Caco-2 (cell line): ENCODE results near the gene LCE1D. TPM values are rescaled to one million over a fixed set of nuclear protein-coding genes. Genes with fewer than 3 reads are reported as not detected.

ENCODE experiments used
- BruUV-seq: library from RNA; stranded (reverse); fragments of 400-500 nt; replicated peaks from 2 replicates; lab custom pipeline; 2021; lab: Mats Ljungman, UMichigan
- CTCF ChIA-PET: fragments of 300-600 bp; sonication (Branson Sonifier 250); formaldehyde crosslinking; loops from one replicate; lab custom pipeline; 2022; ENCODE audit warnings: antibody characterized with exemption; lab: Charles Lee
- POLR2A ChIA-PET: fragments of 300-600 bp; sonication (Branson Sonifier 250); formaldehyde crosslinking; loops from one replicate; lab custom pipeline; 2022; ENCODE audit warnings: antibody characterized with exemption; lab: Charles Lee
- DNase-seq, 2 experiments: peaks; one replicate each; pipeline versions ENCODE4 v3.0.0 to v3.0.0-alpha.2; 2020 to 2022
- H3K27me3 ChIP-seq: replicated peaks from 2 replicates; pipeline ENCODE4 v1.6.0; 2011; ENCODE audit warnings: low read length; ENCODE audit not compliant: control insufficient read depth, insufficient read depth
- H3K36me3 ChIP-seq: 2 replicates; pipeline ENCODE4 v1.5.1; 2011; ENCODE audit warnings: low read length; ENCODE audit not compliant: control insufficient read depth, insufficient read depth
- H3K4me1 ChIP-seq: fragments of 250-450 bp; sonication (Bioruptor Pico); 2 replicates; pipeline ENCODE4 v1.5.1; 2020; ENCODE audit warnings: mild to moderate bottlenecking
- H3K4me3 ChIP-seq: 2 replicates; pipeline ENCODE4 v1.5.1; 2011; ENCODE audit warnings: low read depth, mild to moderate bottlenecking, control low read depth, low read length
- H3K9me3 ChIP-seq: fragments of 250-450 bp; sonication (Bioruptor Pico); 2 replicates; pipeline ENCODE4 v1.5.1; 2020; ENCODE audit warnings: mild to moderate bottlenecking, moderate library complexity
- H3K27ac Mint-ChIP-seq: one replicate; pipeline ENCODE4 v1.8.0; 2022; ENCODE audit warnings: mixed read lengths; ENCODE audit not compliant: unreplicated experiment
- H3K27me3 Mint-ChIP-seq: one replicate; pipeline ENCODE4 v1.8.0; 2022; ENCODE audit warnings: mixed read lengths; ENCODE audit not compliant: insufficient read depth, unreplicated experiment
- H3K36me3 Mint-ChIP-seq: one replicate; pipeline ENCODE4 v1.8.0; 2022; ENCODE audit warnings: mild to moderate bottlenecking, mixed read lengths; ENCODE audit not compliant: insufficient read depth, unreplicated experiment
- H3K4me1 Mint-ChIP-seq: one replicate; pipeline ENCODE4 v1.8.0; 2022; ENCODE audit warnings: low read depth, mixed read lengths; ENCODE audit not compliant: unreplicated experiment
- H3K4me3 Mint-ChIP-seq: one replicate; pipeline ENCODE4 v1.8.0; 2022; ENCODE audit warnings: mild to moderate bottlenecking, moderate library complexity, mixed read lengths; ENCODE audit not compliant: unreplicated experiment
- H3K9me3 Mint-ChIP-seq: one replicate; pipeline ENCODE4 v1.8.0; 2022; ENCODE audit warnings: mixed read lengths; ENCODE audit not compliant: unreplicated experiment
- intact Hi-C: fragments of 100-400 bp; cut with micrococcal nuclease; formaldehyde crosslinking; loops from one replicate; pipeline ENCODE4 v1.10.0; 2022; ENCODE audit not compliant: unreplicated experiment
- total RNA-seq: library from RNA; stranded (reverse); gene quantifications from 2 replicates; pipeline ENCODE4 v1.2.3, GENCODE V29; 2022
- TF ChIP-seq, protein P1 (sequence below), 2 experiments: fragments of 200-600 bp in 1 of 2; IDR thresholded peaks; 1 replicate in 1 of 2; 2 replicates in 1 of 2; pipeline versions ENCODE4 v1.5.1 to v1.8.0; 2011 to 2022; ENCODE audit warnings: antibody characterized with exemption in 1 of 2, control low read depth in 1 of 2, inconsistent platforms in 1 of 2, low read depth in 1 of 2, low read length in 1 of 2, mild to moderate bottlenecking in 1 of 2, moderate library complexity in 1 of 2; ENCODE audit not compliant: insufficient read depth in 1 of 2, severe bottlenecking in 1 of 2, unreplicated experiment in 1 of 2

The LCE1D gene
- total RNA-seq, 1 experiment from 2014 or later = not detected

DNA sequence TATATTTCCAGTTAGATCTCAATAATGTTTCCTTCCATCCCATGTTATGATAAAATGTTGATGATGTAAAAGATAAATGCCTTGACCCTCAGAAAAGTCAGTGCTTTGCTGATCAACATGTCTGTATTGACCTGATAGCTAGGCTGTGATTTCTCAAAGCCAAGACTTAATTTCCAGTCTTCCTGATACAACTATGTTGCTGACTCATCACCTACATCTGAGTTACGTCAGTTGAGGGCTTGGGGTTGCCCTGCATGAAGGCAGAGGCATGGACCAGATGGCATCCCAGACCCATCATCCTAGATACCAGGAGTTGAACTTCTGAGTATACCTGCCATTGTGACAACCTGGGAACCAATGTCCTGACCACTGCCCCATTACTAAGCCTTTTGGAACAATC is 4.8 kb downstream of the LCE1D start:
- intact Hi-C loops = no loop called here
- Mint-ChIP-seq H3K27ac (no peak overlapping the region), H3K4me1 (no peaks in the 10 kb centered on the region), H3K4me3 (no peak overlapping the region), H3K36me3 (no peaks in the 10 kb centered on the region), H3K9me3 (no peaks in the 10 kb centered on the region), H3K27me3 (peaks cover 31% of the 10 kb centered on the region)
- BruUV-seq = no TSS peak
- Histone ChIP-seq H3K4me3 (no peak overlapping the region), H3K27me3 (no peaks in the 10 kb centered on the region), H3K9me3 (no peaks in the 10 kb centered on the region; the same call in 1 of the 2 replicates), H3K4me1 (no peaks in the 10 kb centered on the region), H3K36me3 (no peaks in the 10 kb centered on the region)
- TF ChIP-seq, protein P1, sequence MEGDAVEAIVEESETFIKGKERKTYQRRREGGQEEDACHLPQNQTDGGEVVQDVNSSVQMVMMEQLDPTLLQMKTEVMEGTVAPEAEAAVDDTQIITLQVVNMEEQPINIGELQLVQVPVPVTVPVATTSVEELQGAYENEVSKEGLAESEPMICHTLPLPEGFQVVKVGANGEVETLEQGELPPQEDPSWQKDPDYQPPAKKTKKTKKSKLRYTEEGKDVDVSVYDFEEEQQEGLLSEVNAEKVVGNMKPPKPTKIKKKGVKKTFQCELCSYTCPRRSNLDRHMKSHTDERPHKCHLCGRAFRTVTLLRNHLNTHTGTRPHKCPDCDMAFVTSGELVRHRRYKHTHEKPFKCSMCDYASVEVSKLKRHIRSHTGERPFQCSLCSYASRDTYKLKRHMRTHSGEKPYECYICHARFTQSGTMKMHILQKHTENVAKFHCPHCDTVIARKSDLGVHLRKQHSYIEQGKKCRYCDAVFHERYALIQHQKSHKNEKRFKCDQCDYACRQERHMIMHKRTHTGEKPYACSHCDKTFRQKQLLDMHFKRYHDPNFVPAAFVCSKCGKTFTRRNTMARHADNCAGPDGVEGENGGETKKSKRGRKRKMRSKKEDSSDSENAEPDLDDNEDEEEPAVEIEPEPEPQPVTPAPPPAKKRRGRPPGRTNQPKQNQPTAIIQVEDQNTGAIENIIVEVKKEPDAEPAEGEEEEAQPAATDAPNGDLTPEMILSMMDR (IDR thresholded peaks at IDR 0.05; ENCODE audit: insufficient read depth in 1 of 2, low read depth in 1 of 2, low read length in 1 of 2, severe bottlenecking in 1 of 2, unreplicated experiment in 1 of 2) = no peak
- no peak for DNase-seq
- ChIA-PET CTCF (no interaction called here), POLR2A (no interaction called here)

DNA sequence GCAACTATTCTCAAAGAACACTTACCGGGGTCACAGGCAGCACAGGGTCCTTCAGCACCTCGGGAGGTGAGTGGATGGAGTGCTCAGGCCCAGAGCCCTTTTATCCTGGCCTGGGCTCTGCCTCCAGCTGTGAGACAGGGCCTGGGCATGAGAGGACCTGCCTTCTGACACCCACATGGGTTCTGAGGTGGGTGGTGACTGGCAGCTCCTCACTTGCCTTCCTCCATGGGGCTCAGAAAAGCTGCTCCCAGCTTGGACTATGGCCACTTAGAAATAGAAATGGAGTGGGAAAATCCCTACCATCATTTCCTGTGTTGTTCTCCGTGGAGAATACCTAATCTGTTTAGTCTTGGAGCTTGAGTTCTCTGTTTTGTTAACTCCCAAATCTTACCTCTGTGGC is 10.1 kb downstream of the LCE1D start, which contains the start of gene LCE1C:
TSS of gene LCE1C (minus strand) at position 76 of the 400 bp plus-strand sequence. CDS start 1,173 bp downstream, outside the sequence.
- Mint-ChIP-seq H3K9me3 (no peaks in the 10 kb centered on the region), H3K4me1 (no peaks in the 10 kb centered on the region), H3K27ac (no peak within 1 kb of the TSS), H3K27me3 (peaks cover 27% of the 10 kb centered on the region), H3K36me3 (no peaks in the 10 kb centered on the region), H3K4me3 (no peak within 1 kb of the TSS)
- no peaks in the 10 kb centered on the region for H3K9me3 ChIP-seq
- DNase-seq = no peak
- BruUV-seq = no TSS peak
- H3K36me3 ChIP-seq = no peaks in the 10 kb centered on the region
- no peak within 1 kb of the TSS for H3K4me3 ChIP-seq
- TF ChIP-seq, protein P1 (IDR thresholded peaks at IDR 0.05; ENCODE audit: insufficient read depth in 1 of 2, low read depth in 1 of 2, low read length in 1 of 2, severe bottlenecking in 1 of 2, unreplicated experiment in 1 of 2) = no peak
- ChIA-PET CTCF (no interaction called here), POLR2A (no interaction called here)
- no peaks in the 10 kb centered on the region for H3K4me1 ChIP-seq
- intact Hi-C loops = no loop called here
- no peaks in the 10 kb centered on the region for H3K27me3 ChIP-seq

DNA sequence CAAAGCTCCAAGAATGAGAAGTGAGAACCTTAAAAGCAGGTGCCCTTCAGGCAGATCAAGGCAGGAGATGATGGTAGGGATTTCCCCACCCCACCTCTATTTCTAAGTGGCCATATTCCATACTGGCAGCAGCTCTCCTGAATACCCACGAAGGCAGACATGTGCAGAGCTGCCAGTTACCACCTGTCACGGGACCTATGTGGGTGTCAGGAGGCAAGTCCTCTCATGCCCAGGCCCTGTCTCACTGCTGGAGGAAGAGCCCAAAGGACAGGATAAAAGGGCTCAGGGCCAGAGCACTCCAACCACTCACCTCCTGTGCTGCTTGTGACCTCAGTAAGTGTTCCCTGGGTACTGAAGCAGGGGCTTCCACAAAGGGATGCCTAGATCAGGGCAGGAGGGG is 14.5 kb downstream of the LCE1D start:
- Histone ChIP-seq H3K4me1 (no peaks in the 10 kb centered on the region), H3K27me3 (no peaks in the 10 kb centered on the region), H3K4me3 (no peak overlapping the region), H3K9me3 (no peaks in the 10 kb centered on the region), H3K36me3 (no peaks in the 10 kb centered on the region)
- no peak overlapping the region for H3K27ac Mint-ChIP-seq
- no peak for DNase-seq
- POLR2A ChIA-PET = no interaction called here
- no peaks in the 10 kb centered on the region for H3K9me3 Mint-ChIP-seq
- TF ChIP-seq, protein P1 (IDR thresholded peaks at IDR 0.05; ENCODE audit: insufficient read depth in 1 of 2, low read depth in 1 of 2, low read length in 1 of 2, severe bottlenecking in 1 of 2, unreplicated experiment in 1 of 2) = no peak
- H3K36me3 Mint-ChIP-seq = no peaks in the 10 kb centered on the region
- no peaks in the 10 kb centered on the region for H3K4me1 Mint-ChIP-seq
- CTCF ChIA-PET = no interaction called here
- peaks cover 13% of the 10 kb centered on the region for H3K27me3 Mint-ChIP-seq
- BruUV-seq = no TSS peak
- no peak overlapping the region for H3K4me3 Mint-ChIP-seq
- intact Hi-C loops = no loop called here
